CD4-positive, alpha-beta T cell treated with Interleukin-17A for 4 hours (primary cell): ENCODE data around the gene NEURL1B.

Experiments
- DNase-seq: peaks from one replicate; pipeline ENCODE4 v3.0.0-alpha.2; 2020; ENCODE audit warnings: mixed read lengths

Gene NEURL1B

DNA sequence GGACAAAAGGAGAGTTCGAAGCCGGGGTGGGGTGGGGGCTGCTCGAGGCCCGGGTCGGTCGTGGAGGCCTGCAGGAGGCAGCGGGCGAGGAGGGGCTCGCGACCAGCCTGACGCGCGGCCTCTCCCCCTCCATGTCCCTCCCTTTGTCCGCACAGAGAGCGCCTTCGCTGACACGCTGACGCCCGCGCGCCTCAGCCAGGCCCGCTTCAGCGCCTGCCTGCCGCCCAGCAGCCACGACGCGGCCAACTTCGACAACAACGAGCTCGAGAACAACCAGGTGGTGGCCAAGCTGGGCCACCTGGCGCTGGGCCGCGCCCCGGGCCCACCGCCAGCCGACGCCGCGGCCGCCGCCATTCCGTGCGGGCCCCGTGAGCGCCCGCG is 42.2 kb downstream of the NEURL1B start:
- no peak for DNase-seq

DNA sequence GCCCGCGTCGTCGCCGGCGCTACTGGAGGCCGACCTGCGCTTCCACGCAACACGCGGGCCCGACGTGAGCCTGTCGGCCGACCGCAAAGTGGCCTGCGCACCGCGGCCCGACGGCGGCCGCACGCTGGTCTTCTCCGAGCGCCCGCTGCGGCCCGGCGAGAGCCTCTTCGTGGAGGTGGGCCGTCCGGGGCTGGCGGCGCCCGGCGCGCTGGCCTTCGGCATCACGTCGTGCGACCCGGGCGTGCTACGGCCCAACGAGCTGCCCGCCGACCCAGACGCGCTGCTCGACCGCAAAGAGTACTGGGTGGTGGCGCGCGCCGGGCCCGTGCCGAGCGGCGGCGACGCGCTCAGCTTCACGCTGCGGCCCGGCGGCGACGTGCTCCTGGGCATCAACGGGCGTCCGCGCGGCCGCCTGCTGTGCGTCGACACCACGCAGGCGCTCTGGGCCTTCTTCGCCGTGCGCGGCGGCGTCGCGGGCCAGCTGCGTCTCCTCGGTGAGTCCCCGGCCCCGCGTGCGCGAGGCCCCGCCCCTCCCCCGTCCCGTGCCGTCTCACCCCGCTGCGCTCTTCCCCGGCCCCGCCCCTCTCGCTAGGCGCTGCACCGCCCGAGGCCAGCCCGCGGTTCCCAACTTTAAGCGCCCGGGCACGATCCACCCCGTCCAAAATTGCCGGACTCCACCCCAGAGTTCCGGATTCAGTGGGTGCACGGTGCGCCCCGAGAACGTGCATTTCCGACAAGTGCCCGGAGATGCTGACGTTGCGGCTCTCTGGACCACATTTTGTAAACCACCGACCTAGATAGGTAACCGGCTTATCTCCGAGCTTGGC is 42.8 kb downstream of the NEURL1B start:
- DNase-seq = peak; percentile 85

GRCh38 chr5:172685091-172685490 is 44.0 kb downstream of the NEURL1B start:
- DNase-seq = no peak

DNA sequence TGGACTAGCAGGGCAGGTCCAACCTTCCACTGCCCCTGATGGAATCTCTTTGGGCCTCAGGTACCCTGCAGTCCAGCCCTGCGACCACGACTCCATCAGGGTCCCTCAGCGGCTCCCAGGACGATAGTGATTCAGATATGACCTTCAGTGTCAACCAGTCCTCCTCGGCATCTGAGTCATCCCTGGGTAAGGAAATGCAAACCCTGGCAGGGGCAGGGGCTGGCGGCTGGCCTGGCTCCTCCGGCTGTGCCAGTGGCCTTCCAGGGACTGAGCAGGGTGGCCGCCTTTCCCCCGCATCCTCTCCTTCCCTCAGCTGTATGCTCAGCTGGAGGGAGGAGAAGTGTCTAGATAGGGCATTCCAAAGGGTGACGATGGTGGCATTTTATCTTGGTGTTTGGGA is 45.0 kb downstream of the NEURL1B start:
- no peak for DNase-seq

- no peak for DNase-seq
These were observed 45.7 kb downstream of the NEURL1B start for GRCh38 chr5:172686539-172687390.

DNA sequence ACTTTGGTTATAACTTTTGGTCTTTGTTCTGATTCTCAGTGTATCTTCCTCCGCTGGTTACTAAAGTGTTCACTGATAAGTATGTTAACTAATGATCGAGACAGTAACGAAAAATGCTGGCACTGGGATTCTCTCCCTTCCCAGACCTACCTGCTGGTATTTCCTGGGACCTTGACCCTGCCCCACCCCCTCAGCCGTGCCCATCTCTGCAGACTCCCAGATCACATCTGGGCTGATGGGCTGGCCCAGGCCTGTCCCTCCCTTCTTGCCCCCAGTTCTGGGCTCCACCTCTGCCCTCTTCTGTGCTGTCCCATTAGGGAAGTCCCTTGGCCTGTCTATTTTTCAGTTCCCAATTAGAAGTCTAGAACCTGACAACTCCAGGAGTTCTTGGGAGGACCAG is 46.9 kb downstream of the NEURL1B start:
- no peak for DNase-seq

GRCh38 chr5:172688349-172689217 is 47.5 kb downstream of the NEURL1B start:
- DNase-seq = peak; percentile 72

DNA sequence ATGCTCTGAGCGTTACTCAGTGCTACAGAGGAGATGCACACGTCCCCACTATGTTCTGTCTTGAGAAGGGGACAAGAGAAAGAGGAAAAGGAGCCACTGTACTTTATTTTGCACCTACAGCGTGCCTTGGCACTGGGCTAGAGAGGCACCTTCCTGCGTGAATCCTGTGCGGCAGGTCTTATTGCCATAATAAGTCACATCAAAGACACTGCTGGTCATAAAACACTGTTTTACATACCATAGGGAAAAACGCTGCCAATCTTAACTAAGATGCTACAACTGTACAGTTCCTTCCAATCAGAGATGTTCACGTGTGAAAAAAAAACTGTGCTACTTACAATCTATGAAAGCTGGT is 48.1 kb downstream of the NEURL1B start:
- DNase-seq = no peak

DNA sequence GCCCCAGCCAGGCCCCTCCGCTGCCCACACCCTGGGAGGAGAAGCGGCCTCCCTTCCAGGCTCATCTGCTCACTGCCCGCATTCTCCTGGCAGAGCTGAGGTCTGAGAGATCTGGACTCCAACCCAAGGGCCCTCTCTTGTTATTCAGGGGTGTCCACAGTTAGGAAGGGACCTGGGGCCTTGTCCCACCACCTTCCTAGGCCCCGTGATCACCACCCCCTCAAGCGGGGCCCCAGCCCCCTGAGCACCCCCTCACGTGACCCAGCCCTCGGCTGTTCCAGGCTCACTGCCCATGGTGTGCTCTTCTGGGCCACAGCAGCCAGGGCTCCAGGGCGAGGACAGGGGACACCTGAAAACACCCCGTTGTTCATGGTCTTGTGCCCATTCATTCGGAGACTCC is 48.7 kb downstream of the NEURL1B start:
- no peak for DNase-seq

- DNase-seq = no peak
These were observed 49.4 kb downstream of the NEURL1B start for GRCh38 chr5:172690258-172691075.

DNA sequence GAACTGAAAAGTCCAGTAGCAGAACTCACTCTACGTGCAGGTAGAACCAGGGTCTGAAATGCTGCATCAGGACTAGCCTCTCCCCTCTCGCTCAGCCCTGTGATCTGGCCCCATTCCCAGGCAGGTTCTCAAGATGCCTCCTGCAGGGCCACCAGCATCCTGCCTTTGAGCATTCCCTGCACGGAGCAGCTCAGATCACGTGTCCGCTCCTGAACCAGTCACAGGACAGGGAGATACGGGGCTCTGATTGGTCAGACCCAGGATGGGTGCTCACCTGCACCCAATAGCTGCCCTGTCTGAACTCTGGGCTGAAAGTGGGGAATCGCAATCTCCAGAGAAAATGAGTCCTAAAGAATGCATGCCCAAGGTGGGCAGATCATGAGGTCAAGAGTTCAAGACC is 50.8 kb downstream of the NEURL1B start:
- DNase-seq = no peak

DNA sequence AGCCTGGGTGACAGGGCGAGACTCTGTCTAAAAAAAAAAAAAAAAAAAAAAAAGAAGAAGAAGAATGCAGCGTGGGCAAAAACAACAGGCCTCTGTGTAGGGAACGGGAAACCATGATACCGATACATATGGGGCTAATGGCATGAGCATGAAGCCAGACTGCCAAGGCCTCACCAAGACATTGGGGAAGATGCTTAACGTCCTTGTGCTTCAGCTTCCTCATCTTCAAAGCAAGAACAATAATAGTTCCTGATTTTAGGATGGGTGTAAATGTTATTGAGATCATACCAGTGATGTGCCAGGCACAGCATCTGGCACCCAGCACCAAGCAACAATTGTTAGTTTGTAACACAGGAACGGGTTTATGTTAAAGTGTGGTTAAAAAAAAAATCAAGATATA is 51.4 kb downstream of the NEURL1B start:
- DNase-seq = no peak

GRCh38 chr5:172692981-172693380 is 51.9 kb downstream of the NEURL1B start:
- DNase-seq = no peak

GRCh38 chr5:172694061-172694460 is 53.0 kb downstream of the NEURL1B start:
- no peak for DNase-seq

- no peak for DNase-seq
These were observed 53.5 kb downstream of the NEURL1B start for GRCh38 chr5:172694541-172694940.

GRCh38 chr5:172695232-172696054 is 54.4 kb downstream of the NEURL1B start:
- DNase-seq = no peak

DNA sequence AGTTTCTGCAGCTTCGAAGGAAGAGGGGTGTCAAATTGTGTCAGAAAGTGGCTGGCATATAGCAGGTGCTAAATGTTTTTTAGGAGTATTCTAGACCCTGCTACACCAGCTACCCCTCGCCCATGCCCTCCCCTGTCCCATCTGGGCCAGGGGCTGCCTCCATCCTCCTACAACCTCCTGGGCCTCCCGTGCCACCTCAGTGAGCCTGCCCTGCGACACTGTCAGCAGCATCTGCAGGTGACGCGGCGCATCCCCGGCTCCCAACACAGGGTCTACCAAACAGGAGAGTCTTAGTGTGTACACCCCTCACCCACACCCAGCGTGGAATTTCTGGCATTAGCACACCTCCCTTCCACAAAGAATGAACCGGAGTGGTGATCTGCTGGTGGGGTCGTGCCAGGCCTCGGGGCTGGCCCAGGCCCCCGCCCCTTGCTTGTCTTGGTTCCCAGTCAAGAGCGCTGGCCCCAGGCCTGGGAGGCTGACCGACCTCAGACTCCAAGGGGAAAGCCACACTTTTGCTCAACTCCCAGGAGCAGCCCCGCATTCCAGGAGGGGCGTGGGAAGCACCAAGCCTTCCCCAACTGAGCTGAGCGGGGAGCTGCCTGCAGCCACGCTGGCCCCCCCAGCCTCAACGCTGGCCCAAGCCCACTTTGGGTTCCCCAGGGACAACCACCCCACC is 55.2 kb downstream of the NEURL1B start:
- no peak for DNase-seq

DNA sequence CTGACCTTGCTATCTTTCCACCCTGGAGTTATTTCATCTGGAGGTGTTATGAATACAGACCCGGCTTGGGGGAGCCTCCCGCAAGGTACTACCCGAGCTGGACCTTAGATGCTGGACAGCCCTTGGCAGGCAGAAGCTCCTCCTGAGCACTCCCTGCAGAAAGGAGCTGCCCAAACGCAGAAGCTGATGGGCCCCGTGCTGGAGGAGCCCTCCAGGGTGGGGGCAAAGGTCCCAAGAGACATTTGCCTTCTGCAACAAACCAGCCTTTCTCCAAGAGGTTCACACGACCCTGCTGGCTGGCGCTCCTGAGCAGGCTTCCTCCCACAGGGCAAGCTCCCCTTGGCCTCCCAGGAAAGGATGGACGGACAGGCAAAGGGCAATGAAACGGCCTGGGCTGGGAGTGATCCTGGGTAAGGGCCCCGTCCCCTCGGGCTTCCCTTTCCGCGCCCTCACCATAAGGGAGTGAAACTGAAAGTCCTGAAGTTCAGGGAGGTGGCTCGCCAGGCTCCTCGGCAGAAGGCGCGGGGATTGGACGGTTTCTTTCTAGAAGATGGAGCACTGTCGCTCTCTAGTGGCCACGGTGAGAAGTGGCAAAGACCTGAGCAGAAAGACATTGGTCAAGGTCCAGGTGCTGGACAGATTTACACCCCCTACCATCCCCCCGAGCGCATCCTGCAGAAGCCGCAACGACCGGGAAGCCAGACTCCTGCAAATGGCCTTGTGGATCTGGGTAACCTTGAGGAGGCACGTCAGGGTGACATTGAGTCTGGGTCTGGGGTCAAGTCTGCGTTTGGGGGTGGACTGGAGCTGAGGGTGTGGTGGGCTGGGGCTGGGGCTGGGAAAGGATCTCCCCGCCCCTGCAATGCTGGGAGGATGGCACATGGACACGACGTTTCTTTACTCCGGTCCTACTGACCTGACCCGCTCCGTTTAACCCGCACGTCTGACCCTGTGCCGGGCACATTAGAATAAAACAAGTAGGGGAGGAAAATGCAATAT is 56.4 kb downstream of the NEURL1B start:
- peak; percentile 90 for DNase-seq

DNA sequence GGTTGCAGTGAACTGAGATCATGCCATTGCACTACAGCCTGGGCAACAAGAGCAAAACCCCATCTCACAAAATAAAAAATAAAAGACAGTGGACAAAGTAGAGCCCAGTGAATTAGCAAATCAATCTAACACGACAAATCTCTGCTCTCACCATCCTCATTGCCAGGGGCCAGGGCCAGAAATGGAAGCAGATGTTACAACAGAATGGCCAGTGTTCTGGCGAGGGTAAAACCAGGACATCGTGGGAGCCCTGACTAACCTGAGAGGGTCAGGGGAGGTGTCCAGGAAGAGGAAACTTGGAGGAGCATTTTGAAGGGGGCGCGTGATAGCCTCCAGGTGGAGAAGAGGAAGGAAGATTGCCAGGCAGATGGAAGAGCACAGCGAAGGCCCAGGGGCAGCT is 58.4 kb downstream of the NEURL1B start:
- DNase-seq = no peak

DNA sequence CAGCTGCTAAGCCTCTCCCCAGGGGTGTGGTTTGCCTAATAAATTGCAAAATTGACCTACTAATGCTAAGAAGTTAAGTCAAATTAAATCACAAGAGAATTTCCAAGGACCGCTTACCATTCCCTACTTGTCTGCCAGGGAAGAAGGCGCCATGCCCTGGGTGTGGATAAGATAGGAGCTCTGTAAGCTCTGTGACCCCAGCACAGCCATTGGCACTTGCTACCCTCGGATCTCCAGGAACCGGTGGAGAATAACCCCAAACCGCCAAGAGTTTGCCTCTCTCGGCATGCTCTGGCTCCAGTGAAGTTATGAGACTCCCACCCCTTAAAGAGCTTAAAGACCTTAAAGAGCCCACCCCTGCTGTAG is 58.9 kb downstream of the NEURL1B start:
- DNase-seq = no peak
